Uterus (tissue), 2 donors: ENCODE results near the gene KMT2D.

Source experiments
- POLR2A ChIP-seq, 2 donors: fragments of 450-650 bp; IDR thresholded peaks; one replicate each; pipeline ENCODE4 v1.6.1; 2016; ENCODE audit warnings: antibody characterized with exemption in 2 of 2, mild to moderate bottlenecking in 1 of 2, moderate library complexity in 1 of 2
- TF ChIP-seq, protein P1 (sequence below), 4 experiments: fragments of 200-600 bp in 2 of 4; fragments of 450-650 bp in 2 of 4; sonication (generic) in 2 of 4; IDR thresholded peaks; one replicate each; pipeline ENCODE4 v1.5.1; 2016 to 2019; ENCODE audit warnings: antibody characterized with exemption in 4 of 4, mild to moderate bottlenecking in 2 of 4, moderate library complexity in 1 of 4

DNA sequence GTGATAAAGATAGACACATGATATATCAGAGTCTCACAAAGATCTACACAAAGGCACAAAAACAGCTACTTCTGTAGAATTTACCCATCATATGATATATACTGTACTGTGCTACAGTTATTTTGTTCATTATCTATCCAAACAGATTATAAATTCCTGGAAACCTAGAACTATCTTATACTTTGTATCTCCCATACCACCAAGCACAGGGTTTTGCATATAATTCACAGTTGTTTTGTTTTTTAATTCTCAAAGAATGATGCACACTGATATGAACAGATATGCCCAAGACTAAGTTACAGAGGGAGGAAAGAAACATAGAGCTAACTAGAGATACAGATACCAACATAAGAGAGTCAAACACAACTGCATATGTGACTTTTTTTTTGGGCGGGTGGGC, 45.4 kb downstream of the KMT2D start:
- TF ChIP-seq, protein P1, sequence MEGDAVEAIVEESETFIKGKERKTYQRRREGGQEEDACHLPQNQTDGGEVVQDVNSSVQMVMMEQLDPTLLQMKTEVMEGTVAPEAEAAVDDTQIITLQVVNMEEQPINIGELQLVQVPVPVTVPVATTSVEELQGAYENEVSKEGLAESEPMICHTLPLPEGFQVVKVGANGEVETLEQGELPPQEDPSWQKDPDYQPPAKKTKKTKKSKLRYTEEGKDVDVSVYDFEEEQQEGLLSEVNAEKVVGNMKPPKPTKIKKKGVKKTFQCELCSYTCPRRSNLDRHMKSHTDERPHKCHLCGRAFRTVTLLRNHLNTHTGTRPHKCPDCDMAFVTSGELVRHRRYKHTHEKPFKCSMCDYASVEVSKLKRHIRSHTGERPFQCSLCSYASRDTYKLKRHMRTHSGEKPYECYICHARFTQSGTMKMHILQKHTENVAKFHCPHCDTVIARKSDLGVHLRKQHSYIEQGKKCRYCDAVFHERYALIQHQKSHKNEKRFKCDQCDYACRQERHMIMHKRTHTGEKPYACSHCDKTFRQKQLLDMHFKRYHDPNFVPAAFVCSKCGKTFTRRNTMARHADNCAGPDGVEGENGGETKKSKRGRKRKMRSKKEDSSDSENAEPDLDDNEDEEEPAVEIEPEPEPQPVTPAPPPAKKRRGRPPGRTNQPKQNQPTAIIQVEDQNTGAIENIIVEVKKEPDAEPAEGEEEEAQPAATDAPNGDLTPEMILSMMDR (IDR thresholded peaks at IDR 0.05): no peak
- no peak for TF ChIP-seq POLR2A (IDR thresholded peaks at IDR 0.05)
